DMS114 treated with DMSO at 0.1 percent for 48 hours (cell line): ENCODE data around the gene ZFP90.
"Not testable (repeated sequence)": the region's sequence is repeated elsewhere in the genome, so short reads cannot be mapped to it uniquely, and the experiment has no call there.

ENCODE experiments used
- DNase-seq: peaks from one replicate; lab custom pipeline; 2025; ENCODE audit not compliant: unreplicated experiment; lab: John Stamatoyannopoulos, UW

Gene ZFP90

GRCh38 chr16:68517606-68518166, 21.4 kb upstream of the ZFP90 start:
- DNase-seq = no peak

DNA sequence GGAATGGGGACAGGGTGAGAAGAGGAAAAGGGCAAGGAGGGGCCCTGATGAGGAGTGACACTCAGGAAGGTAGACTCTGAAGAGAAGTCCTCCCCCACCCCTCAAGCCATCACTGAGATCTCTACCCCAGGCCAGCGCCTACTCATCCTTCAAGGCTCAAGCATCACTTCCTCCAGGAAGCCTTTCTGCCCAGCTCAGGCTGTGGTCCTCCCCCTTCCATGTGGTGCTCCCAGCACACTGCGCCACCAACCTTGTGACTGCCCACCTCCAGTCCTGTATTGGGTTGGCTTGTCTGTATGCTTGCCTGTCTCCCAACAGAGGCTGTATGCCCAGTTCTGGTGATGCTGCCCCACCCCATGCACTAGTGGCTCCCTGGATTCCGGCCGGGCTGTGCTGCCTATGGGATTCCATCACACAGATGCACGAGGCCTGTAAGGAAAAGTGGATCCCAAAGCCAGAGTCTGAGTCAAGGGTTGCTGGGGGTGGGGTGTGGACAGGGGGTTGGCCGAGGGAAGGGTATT, 19.8 kb upstream of the ZFP90 start:
- no peak for DNase-seq

GRCh38 chr16:68520649-68521086, 18.4 kb upstream of the ZFP90 start:
- peak; percentile 80 for DNase-seq

GRCh38 chr16:68524069-68524820, 14.8 kb upstream of the ZFP90 start:
- DNase-seq = no peak

DNA sequence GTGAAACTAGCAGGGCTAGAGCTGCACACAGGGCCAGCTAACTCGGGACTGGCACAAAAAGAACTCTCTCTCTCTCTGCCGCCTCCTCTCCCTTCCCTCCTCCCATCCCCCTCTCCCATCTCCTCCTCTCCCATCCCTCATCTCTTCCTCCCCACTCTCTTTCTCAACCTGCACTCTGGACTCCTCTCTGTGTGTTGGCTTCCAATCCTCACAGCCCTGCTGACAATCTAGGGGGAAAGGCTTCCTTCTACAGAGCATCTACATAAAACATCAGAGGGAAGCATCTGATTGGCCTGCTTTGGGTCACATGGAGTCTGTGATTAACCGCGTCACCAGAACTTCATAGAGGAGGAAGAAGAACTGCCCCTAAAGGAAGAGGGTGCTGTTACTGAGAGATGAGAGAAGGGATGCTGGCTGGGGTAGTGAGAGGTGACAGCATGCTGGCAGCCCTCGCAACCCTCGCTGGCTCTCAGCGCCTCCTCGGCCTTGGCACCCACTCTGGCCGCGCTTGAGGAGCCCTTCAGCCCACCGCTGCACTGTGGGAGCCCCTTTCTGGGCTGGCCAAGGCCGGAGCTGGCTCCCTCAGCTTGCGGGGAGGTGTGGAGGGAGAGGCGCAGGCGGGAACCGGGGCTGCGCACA, 12.8 kb upstream of the ZFP90 start:
- no peak for DNase-seq

- no peak for DNase-seq
Observed at GRCh38 chr16:68526782-68527145, 12.3 kb upstream of the ZFP90 start.

GRCh38 chr16:68528233-68528632, 10.9 kb upstream of the ZFP90 start:
- DNase-seq = no peak

DNA sequence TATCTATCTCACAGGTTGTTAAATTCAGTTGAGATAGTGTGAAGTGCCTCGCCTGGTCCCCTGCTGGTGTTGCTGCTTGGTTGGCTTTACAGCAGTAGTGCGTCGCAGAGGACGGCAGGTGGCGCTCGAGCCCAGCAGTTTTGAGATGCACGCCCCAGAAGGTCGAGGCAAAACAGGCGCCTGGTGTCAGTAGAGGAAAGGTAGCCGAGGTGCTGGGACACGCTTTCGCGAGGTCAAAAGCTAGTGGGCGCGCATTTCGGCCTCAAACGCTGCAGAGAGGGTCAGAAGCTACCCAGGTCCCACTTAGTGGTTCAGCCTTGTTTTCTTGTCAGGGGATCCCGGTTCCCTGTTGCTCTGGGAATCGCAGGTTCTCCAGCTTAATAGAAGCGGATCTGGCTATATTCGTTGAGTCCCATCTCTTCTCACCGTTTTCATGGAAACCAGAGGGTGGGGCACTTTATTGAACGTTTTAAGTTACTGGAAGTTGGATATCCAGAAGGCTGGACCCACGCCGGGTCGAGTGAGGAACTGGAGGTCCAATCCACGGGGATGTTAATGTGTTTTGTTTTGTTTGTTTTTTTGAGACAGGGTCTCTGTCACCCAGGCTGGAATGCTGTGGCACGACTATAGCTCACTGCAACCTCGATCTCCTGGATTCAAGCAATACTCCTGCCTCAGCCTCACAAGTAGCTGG, 10.3 kb upstream of the ZFP90 start:
- DNase-seq = peak; percentile 89

GRCh38 chr16:68529608-68529930, 9.5 kb upstream of the ZFP90 start:
- no peak for DNase-seq

DNA sequence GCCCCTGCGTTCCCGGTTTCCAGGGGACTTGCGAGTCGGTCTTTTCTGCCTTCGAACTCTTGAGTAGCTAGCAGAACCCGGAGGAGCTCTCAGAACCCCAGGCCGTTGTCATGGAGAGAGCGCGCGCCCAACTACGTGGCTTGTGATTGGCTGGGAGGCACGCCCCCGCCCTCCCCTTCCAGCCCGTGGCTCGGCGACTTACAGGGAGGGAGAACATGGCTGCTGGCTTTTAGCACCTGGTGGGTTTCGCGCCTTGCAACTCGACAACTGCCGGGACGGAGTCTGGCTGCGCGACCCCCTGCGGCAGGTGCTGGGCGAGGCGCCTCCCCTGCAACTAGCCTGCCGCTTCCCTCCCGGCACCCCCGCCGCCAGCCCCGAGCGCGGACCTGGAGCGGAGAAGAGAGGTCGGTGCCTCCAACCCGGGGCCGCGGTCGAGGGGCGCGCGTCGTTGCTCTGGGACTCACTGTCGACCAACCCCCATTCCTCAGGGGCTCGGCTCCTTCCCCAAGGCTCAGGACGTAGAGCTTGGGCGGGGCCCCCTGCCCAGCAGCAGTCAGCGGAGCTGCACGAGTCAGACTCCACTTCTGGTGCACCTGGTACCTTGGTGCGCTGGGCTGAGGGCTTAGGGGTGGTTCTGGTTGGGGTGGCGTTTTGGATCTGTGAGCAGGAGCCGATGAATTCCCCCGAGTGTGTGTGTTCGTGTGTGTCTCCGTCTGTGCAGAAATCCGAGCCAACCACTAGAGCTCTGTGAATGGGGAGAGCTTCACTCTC, 9.0 kb upstream of the ZFP90 start:
- DNase-seq = peak; percentile 91

DNA sequence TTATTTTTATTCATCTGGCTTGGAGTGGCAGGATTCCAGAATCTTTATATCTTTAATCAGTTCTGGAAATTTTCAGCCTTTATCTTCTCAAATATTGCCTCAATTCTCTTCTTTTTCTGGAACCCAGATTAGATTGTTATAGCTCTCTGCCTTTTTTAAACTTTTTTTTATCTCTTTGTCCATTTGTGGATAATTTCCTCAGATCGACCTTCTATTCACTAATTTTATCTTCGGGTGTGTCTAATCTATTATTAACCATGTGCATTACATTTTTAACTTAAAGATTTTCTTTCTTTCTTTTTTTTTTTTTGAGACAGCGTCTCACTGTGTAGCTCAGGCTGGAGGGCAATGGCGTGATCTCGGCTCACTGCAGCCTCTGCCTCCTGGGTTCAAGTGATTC, 5.2 kb upstream of the ZFP90 start:
- DNase-seq = no peak

GRCh38 chr16:68535331-68535730, 3.8 kb upstream of the ZFP90 start:
- no peak for DNase-seq

DNA sequence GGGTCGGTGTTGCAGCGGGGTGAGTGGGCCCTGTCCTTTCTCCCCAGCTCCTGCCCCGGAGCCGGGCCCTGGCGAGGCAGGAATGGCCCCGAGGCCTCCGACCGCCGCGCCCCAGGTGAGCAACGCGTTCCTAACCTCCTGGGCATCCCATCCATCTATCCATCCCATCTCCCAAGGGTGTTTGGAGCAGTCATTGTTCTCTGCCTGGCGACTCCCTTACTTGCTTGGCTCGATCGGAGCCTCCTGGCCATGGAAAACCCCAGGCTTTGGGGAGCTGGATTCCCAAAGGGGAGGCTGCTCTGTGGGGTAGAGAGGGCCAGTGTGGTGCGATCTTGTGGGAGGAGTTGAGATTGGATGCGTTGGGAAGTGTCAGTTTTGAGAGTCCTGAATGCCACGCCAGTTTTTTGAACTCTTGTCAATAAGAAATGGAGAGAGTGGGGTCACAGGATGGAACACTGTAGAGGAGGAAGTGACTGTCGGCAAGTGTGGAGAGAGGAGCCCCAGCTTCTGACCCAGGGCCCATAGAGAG, 684 bp downstream of the ZFP90 start:
- no peak for DNase-seq

DNA sequence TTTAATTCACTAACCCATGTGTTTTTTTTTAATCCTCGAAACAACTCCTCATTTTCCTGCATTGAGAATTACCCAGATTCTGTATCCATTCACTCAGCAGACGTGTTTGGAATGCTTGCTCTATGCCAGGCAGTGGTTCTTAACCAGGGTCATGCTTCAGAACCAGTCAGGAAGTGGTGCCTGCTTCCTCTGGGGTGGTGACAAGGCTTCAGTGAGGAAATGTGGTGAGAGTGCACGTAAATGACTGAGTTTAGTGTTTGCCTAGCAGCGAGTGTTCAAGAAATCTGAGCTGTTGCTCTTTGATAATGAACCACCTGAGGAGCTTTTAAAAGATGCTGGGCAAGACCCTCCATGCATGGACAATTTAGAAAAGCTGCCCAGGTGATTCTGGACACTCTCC, 9.9 kb downstream of the ZFP90 start:
- no peak for DNase-seq

DNA sequence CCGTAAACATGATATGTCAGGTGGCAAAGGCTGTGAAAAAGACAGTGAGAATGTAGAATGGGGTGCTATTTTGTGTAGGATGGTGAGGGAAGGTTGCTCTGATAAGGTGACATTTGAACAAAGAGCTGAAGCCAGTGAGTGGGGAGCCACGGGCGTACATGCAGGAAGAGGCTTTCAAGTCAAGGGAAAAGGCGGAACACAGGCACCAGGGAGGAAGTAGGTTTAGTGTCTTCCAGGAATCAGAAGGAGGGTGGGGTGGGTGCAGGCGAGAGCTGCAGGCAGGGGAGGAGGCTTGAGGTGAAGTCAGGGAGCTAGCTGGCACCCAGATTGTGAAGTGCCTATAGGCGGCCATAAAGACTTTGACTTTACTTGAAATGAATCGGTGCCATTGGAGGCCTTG, 14.1 kb downstream of the ZFP90 start:
- DNase-seq = no peak

- not testable (repeated sequence) for DNase-seq
Observed at GRCh38 chr16:68560341-68560740, 21.2 kb downstream of the ZFP90 start.

DNA sequence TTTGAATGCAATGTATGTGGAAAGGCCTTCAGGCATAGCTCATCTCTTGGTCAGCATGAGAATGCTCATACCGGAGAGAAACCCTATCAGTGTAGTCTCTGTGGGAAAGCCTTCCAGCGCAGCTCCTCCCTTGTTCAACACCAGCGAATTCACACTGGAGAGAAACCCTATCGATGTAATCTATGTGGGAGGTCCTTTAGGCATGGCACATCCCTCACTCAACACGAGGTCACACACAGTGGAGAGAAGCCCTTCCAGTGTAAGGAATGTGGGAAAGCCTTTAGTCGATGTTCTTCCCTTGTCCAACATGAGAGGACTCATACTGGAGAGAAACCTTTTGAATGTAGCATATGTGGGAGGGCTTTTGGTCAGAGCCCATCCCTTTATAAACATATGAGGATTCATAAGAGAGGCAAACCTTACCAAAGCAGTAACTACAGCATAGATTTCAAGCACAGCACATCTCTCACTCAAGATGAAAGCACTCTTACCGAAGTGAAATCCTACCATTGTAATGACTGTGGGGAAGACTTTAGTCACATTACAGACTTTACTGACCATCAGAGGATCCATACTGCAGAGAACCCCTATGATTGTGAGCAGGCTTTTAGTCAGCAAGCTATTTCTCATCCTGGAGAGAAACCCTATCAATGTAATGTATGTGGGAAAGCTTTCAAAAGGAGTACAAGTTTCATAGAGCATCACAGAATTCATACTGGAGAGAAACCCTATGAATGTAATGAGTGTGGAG, 24.7 kb downstream of the ZFP90 start:
- DNase-seq = no peak

GRCh38 chr16:68564382-68564985, 25.4 kb downstream of the ZFP90 start:
- DNase-seq = no peak

DNA sequence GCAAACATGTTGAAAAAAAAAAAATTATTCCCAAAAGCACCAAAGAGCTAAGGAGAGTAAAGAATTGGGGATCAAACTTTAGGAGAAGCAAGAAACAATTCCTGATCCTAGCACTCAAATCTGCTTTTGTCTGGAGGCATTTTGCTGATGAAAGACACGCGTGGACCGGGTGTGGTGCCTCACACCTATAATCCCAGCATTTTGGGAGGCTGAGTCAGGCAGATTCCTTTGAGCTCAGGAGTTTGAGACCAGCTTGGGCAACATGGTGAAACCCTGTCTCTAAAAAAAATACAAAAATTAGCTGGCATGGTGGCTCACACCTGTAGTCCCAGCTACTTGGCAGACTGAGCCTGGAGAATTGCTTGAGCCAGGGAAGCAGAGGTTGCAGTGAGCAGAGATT, 35.4 kb downstream of the ZFP90 start:
- DNase-seq = no peak

GRCh38 chr16:68575082-68575481, 36.0 kb downstream of the ZFP90 start:
- DNase-seq = no peak
